ENCODE data around the gene CSMD2.
"Not testable (repeated sequence)": the region's sequence is repeated elsewhere in the genome, so short reads cannot be mapped to it uniquely, and the experiment has no call there.

CSMD2 gene

DNA sequence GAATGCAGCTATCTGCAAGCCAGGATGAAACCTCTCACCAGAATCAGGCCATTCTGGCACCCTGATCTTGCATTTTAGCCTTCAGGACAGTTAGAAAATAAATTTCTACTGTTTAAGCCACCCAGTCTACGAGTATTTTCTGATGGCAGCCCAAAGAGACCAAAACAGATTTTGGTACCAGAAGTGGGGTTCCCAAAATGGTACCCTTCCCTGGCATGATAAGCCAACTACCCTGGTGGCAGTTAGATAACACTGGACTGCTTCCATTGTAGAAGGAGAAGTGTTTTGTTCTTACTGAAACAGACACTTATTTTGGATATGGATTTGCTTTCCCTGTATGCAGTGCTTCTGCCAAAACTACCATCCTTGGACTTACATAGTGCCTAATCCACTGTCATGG, 115.0 kb downstream of the CSMD2 start:
- DNase-seq = no peak

DNA sequence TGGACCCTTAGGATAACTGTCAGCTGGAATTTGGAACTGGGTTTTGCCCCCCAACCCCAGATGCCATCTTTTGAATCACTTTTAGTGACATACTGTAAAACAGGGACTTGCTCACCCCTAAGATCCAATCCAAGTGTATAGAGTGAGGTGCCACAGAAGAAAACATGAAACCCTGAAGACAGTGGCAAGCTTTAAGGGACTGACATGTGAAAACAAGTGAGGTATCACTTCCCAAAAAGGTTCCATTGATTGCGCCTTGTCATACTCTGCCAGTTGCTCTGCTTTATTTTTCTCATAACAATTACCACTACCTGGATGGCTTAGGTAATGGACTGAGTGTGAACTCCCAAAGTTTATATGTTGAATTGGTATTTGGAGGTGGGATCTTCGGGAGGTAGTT, 115.6 kb downstream of the CSMD2 start:
- DNase-seq = no peak

DNA sequence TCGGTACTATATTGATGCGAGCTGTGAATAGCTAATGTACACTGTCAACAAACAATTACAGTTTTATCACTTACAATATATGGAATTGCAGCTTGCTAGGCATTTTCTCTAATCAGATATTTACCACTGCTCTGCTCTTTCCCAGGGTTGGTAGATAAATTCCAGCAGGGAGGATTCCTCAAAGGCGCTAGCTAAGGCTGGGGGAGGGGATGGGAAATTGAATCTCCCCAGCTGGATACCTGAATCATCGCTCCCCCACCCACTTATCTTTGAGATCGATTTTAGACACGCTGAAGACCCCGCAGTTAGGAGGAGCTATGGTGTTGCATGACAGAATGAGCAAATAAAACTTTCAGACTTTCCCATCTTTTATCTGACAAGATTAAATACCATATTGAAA, 127.2 kb downstream of the CSMD2 start:
- no peak for DNase-seq

DNA sequence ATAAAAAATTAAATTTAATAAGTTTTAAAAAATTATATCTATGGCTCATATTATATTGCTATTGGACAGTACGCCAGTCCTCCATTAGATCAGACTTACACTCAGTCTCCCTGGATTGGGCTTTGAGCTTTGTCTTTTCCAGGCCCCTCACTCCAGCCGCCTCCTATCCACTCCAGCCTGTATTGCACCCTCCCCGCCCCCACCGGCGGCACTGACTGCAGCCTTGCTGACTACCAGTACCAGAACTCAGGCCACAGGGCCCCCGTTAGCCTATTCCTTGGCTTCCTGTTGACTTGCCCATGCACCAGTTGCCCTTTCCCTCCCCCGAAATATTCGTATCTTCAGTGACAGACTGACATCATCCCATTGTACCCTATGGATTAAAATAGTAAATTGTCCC, 127.9 kb downstream of the CSMD2 start:
- no peak for DNase-seq

DNA sequence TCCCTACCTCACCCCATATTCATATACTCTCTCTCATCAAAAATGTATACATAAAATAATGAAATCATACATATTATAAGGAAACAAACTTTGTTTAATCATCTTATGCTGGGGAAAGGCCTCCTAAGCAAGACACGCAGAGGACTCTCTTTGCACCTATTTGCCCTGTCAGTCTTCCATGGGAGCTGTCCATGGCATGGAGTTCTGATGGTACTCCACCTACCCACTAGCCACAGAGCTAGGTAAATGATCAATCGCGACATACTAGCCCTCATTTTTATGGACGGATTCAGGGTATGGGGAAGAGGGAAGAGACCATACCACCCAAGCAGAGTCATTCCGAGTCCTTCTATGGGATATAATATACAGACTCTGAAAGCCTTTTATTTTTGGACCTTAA, 131.0 kb downstream of the CSMD2 start:
- no peak for DNase-seq

- DNase-seq = no peak
These were observed 135.1 kb downstream of the CSMD2 start for GRCh38 chr1:34029954-34030353.

DNA sequence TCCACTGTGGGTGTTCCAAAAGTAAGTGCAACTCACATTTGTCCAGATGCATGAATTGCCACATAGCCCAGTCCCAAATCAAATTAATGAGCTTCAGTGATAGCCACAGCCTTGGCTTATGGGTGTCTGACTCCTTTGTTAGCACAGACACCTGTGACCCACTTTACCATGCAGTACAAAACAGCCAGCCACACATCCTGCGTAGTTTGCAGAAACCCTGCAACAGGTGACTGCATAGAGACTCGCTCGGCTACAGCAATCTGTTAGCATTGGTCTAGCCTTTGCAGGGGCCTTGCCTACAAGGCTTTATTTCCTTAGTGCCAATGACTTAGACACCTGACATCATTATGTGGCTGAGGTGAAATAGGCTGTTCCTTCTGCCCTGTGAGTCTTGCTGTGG, 135.5 kb downstream of the CSMD2 start:
- no peak for DNase-seq

DNA sequence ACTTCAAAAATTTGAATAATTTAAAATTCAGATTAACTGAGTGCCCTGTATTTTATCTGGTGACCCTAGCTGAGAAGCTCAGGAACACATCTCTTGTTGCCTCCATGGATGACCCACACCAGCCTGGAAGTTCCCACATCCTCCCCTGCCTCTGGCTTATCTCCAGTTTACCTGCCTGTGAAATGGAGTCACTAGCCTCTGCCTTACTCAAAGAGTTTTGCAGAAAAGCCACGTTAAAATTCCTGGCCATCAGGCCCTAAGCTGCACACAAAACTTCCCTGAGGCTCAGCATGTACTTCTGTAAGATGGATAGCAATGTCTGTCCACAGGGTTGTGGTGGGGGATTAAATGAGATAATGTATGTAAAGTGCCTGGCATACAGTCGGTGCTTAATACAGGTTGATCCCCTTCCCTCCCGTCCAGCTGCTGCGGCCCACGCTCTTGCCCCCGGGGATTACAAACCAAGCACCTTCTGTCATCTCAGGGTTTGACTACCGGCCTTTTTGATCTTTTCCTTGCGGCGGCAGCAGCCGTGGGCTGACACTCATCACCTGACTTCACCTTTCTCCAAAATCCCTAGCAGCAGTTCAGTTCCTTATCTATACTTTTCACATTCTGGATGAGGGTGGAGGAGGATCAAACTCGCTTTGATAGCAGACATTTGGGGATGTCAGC, 136.5 kb downstream of the CSMD2 start:
- DNase-seq = no peak

DNA sequence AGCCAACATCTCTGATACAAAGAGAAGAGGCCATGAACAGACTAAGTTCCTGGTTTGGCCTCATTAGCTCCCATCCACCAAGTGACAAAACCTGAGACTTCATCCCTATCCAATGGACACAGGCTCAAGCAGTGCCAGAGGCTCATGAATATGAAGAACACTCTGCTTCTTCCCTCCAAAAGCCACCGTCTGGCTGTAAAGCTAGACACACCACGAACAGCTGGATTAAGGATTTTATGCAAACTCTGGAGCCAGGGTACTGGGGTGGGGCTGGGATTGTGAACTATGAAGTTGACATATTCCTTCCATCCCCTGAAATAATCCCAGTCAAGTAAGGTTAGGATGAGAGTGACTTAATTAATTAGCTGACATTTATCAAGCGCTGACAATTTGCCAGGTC, 139.4 kb downstream of the CSMD2 start:
- DNase-seq = no peak

- DNase-seq = no peak
These were observed 140.5 kb downstream of the CSMD2 start for GRCh38 chr1:34024485-34024884.

GRCh38 chr1:34019741-34020552, 145.1 kb downstream of the CSMD2 start:
- no peak for DNase-seq

DNA sequence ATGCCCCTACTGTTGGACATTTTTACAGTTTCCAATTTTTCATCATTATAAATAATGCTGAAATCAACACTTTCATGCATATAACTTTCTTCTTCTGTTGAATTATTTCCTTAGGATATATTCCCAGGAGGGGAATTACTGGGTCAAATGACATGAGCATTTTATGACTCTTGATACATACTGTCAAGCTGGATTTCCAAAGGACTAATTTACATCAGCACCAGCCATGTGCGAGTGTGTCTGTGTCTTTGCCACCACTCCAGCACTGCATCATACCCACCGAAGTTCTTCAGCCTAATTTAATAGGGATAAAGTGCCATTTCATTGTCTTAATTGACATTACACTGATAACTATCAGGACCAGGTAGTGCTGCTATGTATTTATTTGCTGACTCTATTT, 146.7 kb downstream of the CSMD2 start:
- no peak for DNase-seq

- not testable (repeated sequence) for DNase-seq
These were observed 148.7 kb downstream of the CSMD2 start for GRCh38 chr1:34016281-34016680.

- DNase-seq = no peak
These were observed 150.9 kb downstream of the CSMD2 start for GRCh38 chr1:34013958-34014737.

GRCh38 chr1:34013136-34013535, 151.9 kb downstream of the CSMD2 start:
- no peak for DNase-seq

GRCh38 chr1:34009340-34009985, 155.6 kb downstream of the CSMD2 start:
- DNase-seq = no peak

- DNase-seq = no peak
These were observed 157.3 kb downstream of the CSMD2 start for GRCh38 chr1:34007760-34008159.

DNA sequence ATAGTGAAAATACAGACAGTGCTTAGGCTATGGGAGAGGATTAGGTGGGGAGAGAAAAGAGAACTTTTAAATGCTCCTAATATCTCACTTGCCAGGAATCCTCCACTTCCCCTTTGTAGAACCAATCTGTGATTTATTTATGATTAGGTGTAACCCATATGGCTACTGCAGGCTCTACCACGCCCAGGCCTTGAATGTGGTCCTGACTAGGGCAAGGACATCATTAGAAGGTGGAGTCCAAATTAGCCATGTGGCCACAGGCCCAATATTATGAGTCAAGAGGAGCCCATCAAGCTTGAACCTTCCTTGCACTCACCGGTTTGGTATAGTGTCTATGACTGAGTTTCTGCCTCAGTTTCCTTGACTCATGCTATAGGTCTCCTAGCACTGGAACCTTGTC, 159.7 kb downstream of the CSMD2 start:
- no peak for DNase-seq

- DNase-seq = no peak
These were observed 162.2 kb downstream of the CSMD2 start for GRCh38 chr1:34002810-34003209.

DNA sequence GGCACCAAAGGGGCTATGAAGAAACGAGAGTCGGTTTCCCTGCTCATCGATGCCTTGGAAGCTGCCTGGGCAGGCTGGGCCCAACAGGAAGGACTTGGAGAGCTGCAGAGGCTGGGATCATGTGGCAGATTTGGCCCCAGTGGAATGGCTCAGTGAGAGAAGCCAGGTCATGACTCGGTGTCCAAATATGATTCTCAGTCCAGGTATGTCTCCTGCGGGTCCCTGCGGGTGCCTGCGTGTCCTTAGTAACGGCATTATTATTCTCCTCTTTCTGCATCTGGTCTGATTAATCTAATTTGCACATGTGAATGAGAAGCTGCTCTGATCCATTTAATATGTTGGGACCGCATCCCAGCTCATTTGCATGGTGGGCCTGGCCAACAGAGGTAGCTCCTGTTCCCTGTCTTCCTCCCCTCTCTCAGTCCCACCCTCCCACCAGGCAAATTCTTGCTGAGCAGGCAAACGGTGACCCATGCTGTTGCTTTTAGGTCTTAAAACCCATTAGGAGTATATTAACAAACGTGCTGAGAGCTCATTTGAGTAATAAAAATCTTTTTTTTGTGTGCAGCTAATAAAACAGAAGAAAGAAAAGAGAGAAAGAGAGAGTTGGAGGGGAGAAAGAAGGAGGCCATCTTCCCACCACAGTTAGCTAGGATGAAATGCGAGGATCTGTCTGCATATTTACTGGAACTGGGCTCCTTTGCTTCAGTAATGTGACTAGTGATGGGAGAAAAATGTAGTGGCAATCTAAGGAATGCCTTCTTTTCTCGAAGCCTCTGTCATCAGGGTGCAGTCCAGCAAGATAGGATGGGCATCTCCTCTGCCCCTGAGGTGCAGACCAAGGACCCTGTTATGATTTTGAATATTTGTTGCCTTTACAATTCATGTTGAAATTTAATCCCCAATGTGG, 167.6 kb downstream of the CSMD2 start:
- DNase-seq = no peak

GRCh38 chr1:33996281-33996680, 168.7 kb downstream of the CSMD2 start:
- DNase-seq = no peak

GRCh38 chr1:33993301-33993700, 171.7 kb downstream of the CSMD2 start:
- no peak for DNase-seq
